SK-N-MC (cell line): ENCODE results near the gene NFATC1.

Experiments used
- DNase-seq: peaks from one replicate; pipeline ENCODE4 v3.0.0-alpha.2; 2011; ENCODE audit warnings: low read depth, low spot score
- H3K27ac ChIP-seq: fragments of 200-600 bp; sonication (generic); 2 replicates; pipeline ENCODE4 v1.5.1; 2016; ENCODE audit warnings: mixed run types
- H3K36me3 ChIP-seq: fragments of 200-600 bp; sonication (generic); 2 replicates; pipeline ENCODE4 v1.6.1; 2017; ENCODE audit warnings: antibody characterized with exemption, low read length, mixed read lengths; ENCODE audit not compliant: insufficient read depth
- H3K4me3 ChIP-seq: fragments of 200-600 bp; sonication (generic); 2 replicates; pipeline ENCODE4 v1.5.1; 2016
- H3K9ac ChIP-seq: fragments of 200-600 bp; sonication (generic); 2 replicates; pipeline ENCODE4 v1.8.0; 2017; ENCODE audit warnings: mixed run types, mixed read lengths; ENCODE audit not compliant: insufficient read length
- H3K9me3 ChIP-seq: fragments of 200-600 bp; sonication (generic); 2 replicates; pipeline ENCODE4 v1.6.1; 2017; ENCODE audit warnings: low read depth, mild to moderate bottlenecking, antibody characterized with exemption, low read length, moderate library complexity, mixed read lengths
- EZH2 ChIP-seq: fragments of 200-600 bp; sonication (generic); IDR thresholded peaks from one replicate; pipeline ENCODE4 v1.6.1; 2017; ENCODE audit warnings: antibody characterized with exemption
- FOXP2 ChIP-seq: optimal IDR thresholded peaks from 2 replicates; pipeline ENCODE3; 2011; ENCODE audit warnings: mild to moderate bottlenecking, moderate library complexity; ENCODE audit not compliant: insufficient read depth; ENCODE audit errors: extremely low read length, control extremely low read depth
- POLR2AphosphoS5 ChIP-seq: IDR thresholded peaks from 2 replicates; pipeline ENCODE4 v1.6.1; 2012; ENCODE audit warnings: mild to moderate bottlenecking, low read depth, low read length, borderline replicate concordance

NFATC1 gene

GRCh38 chr18:79546781-79547272 lies 151.1 kb downstream of the NFATC1 start:
- no peaks in the 10 kb centered on the region for H3K9me3 ChIP-seq
- H3K4me3 ChIP-seq: no peak overlapping the region
- no peak overlapping the region for H3K9ac ChIP-seq
- DNase-seq: no peak
- no peaks in the 10 kb centered on the region for H3K36me3 ChIP-seq
- no peak overlapping the region for H3K27ac ChIP-seq
- TF ChIP-seq POLR2AphosphoS5 (no peak), FOXP2 (no peak), EZH2 (no peak)

GRCh38 chr18:79547413-79548076 lies 151.8 kb downstream of the NFATC1 start:
- Histone ChIP-seq H3K9me3 (no peaks in the 10 kb centered on the region), H3K4me3 (no peak overlapping the region), H3K36me3 (no peaks in the 10 kb centered on the region), H3K27ac (no peak overlapping the region), H3K9ac (no peak overlapping the region)
- TF ChIP-seq FOXP2: no peak
- no peak for DNase-seq

- DNase-seq: no peak
- Histone ChIP-seq H3K4me3 (no peak overlapping the region), H3K36me3 (no peaks in the 10 kb centered on the region), H3K9ac (no peak overlapping the region), H3K9me3 (no peaks in the 10 kb centered on the region), H3K27ac (no peak overlapping the region)
- TF ChIP-seq FOXP2 (no peak), POLR2AphosphoS5 (no peak), EZH2 (no peak)
Observed at GRCh38 chr18:79548077-79548450, 152.3 kb downstream of the NFATC1 start.

- DNase-seq: no peak
- H3K4me3 ChIP-seq: no peak overlapping the region
- no peak overlapping the region for H3K9ac ChIP-seq
- no peak overlapping the region for H3K27ac ChIP-seq
- no peaks in the 10 kb centered on the region for H3K9me3 ChIP-seq
- no peak for TF ChIP-seq POLR2AphosphoS5
- TF ChIP-seq FOXP2: no peak
- TF ChIP-seq EZH2: no peak
- no peaks in the 10 kb centered on the region for H3K36me3 ChIP-seq
Observed at GRCh38 chr18:79548621-79548985, 152.9 kb downstream of the NFATC1 start.

GRCh38 chr18:79548986-79549637 lies 153.4 kb downstream of the NFATC1 start:
- H3K9ac ChIP-seq: no peak overlapping the region
- no peaks in the 10 kb centered on the region for H3K36me3 ChIP-seq
- TF ChIP-seq FOXP2 (no peak), POLR2AphosphoS5 (no peak), EZH2 (no peak)
- no peak overlapping the region for H3K4me3 ChIP-seq
- no peaks in the 10 kb centered on the region for H3K9me3 ChIP-seq
- no peak for DNase-seq
- no peak overlapping the region for H3K27ac ChIP-seq

GRCh38 chr18:79549638-79550000 lies 153.9 kb downstream of the NFATC1 start:
- no peaks in the 10 kb centered on the region for H3K9me3 ChIP-seq
- TF ChIP-seq EZH2: no peak
- no peak for TF ChIP-seq POLR2AphosphoS5
- TF ChIP-seq FOXP2: no peak
- H3K36me3 ChIP-seq: no peaks in the 10 kb centered on the region
- H3K27ac ChIP-seq: no peak overlapping the region
- H3K4me3 ChIP-seq: no peak overlapping the region
- H3K9ac ChIP-seq: no peak overlapping the region
- no peak for DNase-seq

GRCh38 chr18:79552140-79552631 lies 156.5 kb downstream of the NFATC1 start:
- Histone ChIP-seq H3K36me3 (no peaks in the 10 kb centered on the region), H3K27ac (no peak overlapping the region), H3K9me3 (no peaks in the 10 kb centered on the region), H3K4me3 (no peak overlapping the region), H3K9ac (no peak overlapping the region)
- TF ChIP-seq FOXP2: no peak
- no peak for TF ChIP-seq POLR2AphosphoS5
- TF ChIP-seq EZH2: no peak
- DNase-seq: no peak

GRCh38 chr18:79552696-79553095 lies 157.0 kb downstream of the NFATC1 start:
- H3K27ac ChIP-seq: no peak overlapping the region
- H3K36me3 ChIP-seq: no peaks in the 10 kb centered on the region
- no peaks in the 10 kb centered on the region for H3K9me3 ChIP-seq
- no peak overlapping the region for H3K9ac ChIP-seq
- TF ChIP-seq POLR2AphosphoS5: no peak
- no peak for TF ChIP-seq FOXP2
- no peak overlapping the region for H3K4me3 ChIP-seq
- DNase-seq: no peak
